Bronchial epithelial cell (primary cell): ENCODE measurements around the gene COL2A1. TPM values are rescaled to one million over a fixed set of nuclear protein-coding genes. Genes with fewer than 3 reads are reported as not detected.

ENCODE experiments used
- DNase-seq: peaks from one replicate; pipeline ENCODE4 v3.0.0-alpha.2; 2010; ENCODE audit warnings: low read depth
- FAIRE-seq: peaks from 2 replicates; lab custom pipeline; 2011; peaks lifted over from hg19 to GRCh38; lab: Jason Lieb, UNC
- H3K27me3 ChIP-seq: 2 replicates; pipeline ENCODE4 v1.5.1; 2011; ENCODE audit warnings: low read length; ENCODE audit not compliant: control insufficient read depth, insufficient read depth
- H3K36me3 ChIP-seq: 2 replicates; pipeline ENCODE4 v1.5.1; 2011; ENCODE audit warnings: low read length; ENCODE audit not compliant: control insufficient read depth, insufficient read depth
- H3K4me3 ChIP-seq: 2 replicates; pipeline ENCODE4 v1.5.1; 2011; ENCODE audit warnings: mild to moderate bottlenecking, low read depth, low read length, control low read depth
- total RNA-seq: library from RNA; depleted of rRNA; stranded (reverse); fragments of >200 nt; gene quantifications from 2 replicates; pipeline ENCODE4 v1.2.1, GENCODE V29; 2014
- TF ChIP-seq, protein P1 (sequence below): IDR thresholded peaks from 2 replicates; pipeline ENCODE4 v1.5.1; 2011; ENCODE audit warnings: mild to moderate bottlenecking, moderate library complexity, low read length, control low read depth, inconsistent platforms; ENCODE audit not compliant: insufficient read depth, severe bottlenecking

Gene COL2A1
- total RNA-seq, 1 donor from 2014 or later, result under 0.01 TPM

GRCh38 chr12:48015954-48016353, 11.7 kb upstream of the COL2A1 start:
- no peak for FAIRE-seq
- Histone ChIP-seq H3K27me3 (peaks cover 16% of the 10 kb centered on the region), H3K36me3 (no peaks in the 10 kb centered on the region), H3K4me3 (no peak overlapping the region)
- no peak for DNase-seq
- TF ChIP-seq, protein P1, sequence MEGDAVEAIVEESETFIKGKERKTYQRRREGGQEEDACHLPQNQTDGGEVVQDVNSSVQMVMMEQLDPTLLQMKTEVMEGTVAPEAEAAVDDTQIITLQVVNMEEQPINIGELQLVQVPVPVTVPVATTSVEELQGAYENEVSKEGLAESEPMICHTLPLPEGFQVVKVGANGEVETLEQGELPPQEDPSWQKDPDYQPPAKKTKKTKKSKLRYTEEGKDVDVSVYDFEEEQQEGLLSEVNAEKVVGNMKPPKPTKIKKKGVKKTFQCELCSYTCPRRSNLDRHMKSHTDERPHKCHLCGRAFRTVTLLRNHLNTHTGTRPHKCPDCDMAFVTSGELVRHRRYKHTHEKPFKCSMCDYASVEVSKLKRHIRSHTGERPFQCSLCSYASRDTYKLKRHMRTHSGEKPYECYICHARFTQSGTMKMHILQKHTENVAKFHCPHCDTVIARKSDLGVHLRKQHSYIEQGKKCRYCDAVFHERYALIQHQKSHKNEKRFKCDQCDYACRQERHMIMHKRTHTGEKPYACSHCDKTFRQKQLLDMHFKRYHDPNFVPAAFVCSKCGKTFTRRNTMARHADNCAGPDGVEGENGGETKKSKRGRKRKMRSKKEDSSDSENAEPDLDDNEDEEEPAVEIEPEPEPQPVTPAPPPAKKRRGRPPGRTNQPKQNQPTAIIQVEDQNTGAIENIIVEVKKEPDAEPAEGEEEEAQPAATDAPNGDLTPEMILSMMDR, result no peak

DNA sequence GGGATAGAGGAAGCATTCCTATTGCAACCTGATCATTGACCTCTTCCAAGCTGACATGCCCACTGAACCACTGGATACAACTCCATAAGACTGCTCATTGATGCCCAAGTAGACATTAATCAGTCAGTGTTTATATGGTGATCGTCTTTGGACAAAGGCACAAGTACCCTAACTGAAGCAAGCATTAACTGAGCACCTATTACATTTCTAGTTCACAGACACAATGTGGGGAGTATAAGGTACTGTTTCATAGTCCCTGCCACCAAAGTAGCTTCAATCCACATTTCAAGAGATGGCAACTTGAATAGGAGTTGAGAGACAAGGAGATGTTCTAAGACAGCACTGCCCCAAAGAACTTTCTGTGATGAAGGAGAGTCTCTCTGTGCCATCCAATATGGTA, 10.9 kb upstream of the COL2A1 start:
- Histone ChIP-seq H3K4me3 (no peak overlapping the region), H3K27me3 (peaks cover 16% of the 10 kb centered on the region), H3K36me3 (no peaks in the 10 kb centered on the region)
- TF ChIP-seq, protein P1, result no peak
- FAIRE-seq (no peak), DNase-seq (no peak)

- Histone ChIP-seq H3K27me3 (peaks cover 11% of the 10 kb centered on the region), H3K36me3 (no peaks in the 10 kb centered on the region), H3K4me3 (no peak overlapping the region)
- DNase-seq (no peak), FAIRE-seq (no peak)
- TF ChIP-seq, protein P1, result no peak
These were observed 9.0 kb upstream of the COL2A1 start for GRCh38 chr12:48013287-48013686.

GRCh38 chr12:48012070-48012469, 7.8 kb upstream of the COL2A1 start:
- Histone ChIP-seq H3K36me3 (no peaks in the 10 kb centered on the region), H3K4me3 (no peak overlapping the region), H3K27me3 (peaks cover 8% of the 10 kb centered on the region)
- DNase-seq, result no peak
- TF ChIP-seq, protein P1, result no peak
- no peak for FAIRE-seq

- DNase-seq (no peak), FAIRE-seq (no peak)
- Histone ChIP-seq H3K4me3 (no peak overlapping the region), H3K27me3 (peaks cover 14% of the 10 kb centered on the region), H3K36me3 (no peaks in the 10 kb centered on the region)
- TF ChIP-seq, protein P1, result no peak
These were observed 6.2 kb upstream of the COL2A1 start for GRCh38 chr12:48010366-48010970.

DNA sequence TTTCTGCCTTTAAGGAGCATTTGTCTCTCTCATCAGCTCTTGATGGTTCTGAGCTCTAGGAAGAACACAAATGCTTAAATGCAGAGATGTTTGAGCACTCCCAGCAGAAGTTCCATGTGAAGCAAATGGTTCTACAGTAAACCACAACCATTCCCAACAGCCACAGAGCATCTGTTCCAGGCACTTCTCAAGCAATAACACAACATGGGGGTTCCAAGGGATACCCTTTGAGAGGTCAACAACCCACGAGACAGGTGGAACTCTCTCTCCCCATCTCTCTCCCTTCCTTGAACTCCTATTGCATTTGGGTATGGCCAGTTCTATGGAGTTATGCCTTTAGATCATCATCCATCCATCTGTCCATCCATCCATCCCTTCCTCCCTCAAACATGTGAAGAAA, 5.2 kb upstream of the COL2A1 start:
- DNase-seq (no peak), FAIRE-seq (peak; percentile 58)
- TF ChIP-seq, protein P1, result no peak
- Histone ChIP-seq H3K36me3 (no peaks in the 10 kb centered on the region), H3K27me3 (peaks cover 24% of the 10 kb centered on the region), H3K4me3 (no peak overlapping the region)
